Measurements from ENCODE around the gene CLDN7. TPM values are rescaled to one million over a fixed set of nuclear protein-coding genes. Genes with fewer than 3 reads are reported as not detected.

CLDN7 gene
- total RNA-seq, 4 donors from 2014 or later = 3.0 to 9.0 (median 7.4) TPM

DNA sequence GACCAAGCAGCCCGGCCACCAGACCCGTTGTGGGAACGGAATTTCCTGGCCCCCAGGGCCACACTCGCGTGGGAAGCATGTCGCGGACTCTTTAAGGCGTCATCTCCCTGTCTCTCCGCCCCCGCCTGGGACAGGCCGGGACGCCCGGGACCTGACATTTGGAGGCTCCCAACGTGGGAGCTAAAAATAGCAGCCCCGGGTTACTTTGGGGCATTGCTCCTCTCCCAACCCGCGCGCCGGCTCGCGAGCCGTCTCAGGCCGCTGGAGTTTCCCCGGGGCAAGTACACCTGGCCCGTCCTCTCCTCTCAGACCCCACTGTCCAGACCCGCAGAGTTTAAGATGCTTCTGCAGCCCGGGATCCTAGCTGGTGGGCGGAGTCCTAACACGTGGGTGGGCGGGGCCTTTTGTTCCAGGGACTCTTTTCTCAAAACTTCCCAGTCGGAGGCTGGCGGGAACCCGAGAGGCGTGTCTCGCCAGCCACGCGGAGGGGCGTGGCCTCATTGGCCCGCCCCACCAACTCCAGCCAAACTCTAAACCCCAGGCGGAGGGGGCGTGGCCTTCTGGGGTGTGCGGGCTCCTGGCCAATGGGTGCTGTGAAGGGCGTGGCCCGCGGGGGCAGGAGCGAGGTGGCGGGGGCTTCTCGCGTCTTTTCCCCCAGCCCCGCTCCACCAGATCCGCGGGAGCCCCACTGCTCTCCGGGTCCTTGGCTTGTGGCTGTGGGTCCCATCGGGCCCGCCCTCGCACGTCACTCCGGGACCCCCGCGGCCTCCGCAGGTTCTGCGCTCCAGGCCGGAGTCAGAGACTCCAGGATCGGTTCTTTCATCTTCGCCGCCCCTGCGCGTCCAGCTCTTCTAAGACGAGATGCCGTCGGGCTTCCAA, 19.0 kb upstream of the CLDN7 start, which contains the start of gene SLC2A4:
Gene SLC2A4, plus strand, starts transcription at position 645 of the 879 bp plus-strand sequence. Its CDS starts 217 bp downstream, at position 862.
- DNase-seq (ENCODE audit: low spot score) = peak; percentile 90
- peak; percentile 90 for ATAC-seq (ENCODE audit: low FRiP score)
- TF ChIP-seq, protein P1, sequence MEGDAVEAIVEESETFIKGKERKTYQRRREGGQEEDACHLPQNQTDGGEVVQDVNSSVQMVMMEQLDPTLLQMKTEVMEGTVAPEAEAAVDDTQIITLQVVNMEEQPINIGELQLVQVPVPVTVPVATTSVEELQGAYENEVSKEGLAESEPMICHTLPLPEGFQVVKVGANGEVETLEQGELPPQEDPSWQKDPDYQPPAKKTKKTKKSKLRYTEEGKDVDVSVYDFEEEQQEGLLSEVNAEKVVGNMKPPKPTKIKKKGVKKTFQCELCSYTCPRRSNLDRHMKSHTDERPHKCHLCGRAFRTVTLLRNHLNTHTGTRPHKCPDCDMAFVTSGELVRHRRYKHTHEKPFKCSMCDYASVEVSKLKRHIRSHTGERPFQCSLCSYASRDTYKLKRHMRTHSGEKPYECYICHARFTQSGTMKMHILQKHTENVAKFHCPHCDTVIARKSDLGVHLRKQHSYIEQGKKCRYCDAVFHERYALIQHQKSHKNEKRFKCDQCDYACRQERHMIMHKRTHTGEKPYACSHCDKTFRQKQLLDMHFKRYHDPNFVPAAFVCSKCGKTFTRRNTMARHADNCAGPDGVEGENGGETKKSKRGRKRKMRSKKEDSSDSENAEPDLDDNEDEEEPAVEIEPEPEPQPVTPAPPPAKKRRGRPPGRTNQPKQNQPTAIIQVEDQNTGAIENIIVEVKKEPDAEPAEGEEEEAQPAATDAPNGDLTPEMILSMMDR (IDR thresholded peaks at IDR 0.05) = no peak

DNA sequence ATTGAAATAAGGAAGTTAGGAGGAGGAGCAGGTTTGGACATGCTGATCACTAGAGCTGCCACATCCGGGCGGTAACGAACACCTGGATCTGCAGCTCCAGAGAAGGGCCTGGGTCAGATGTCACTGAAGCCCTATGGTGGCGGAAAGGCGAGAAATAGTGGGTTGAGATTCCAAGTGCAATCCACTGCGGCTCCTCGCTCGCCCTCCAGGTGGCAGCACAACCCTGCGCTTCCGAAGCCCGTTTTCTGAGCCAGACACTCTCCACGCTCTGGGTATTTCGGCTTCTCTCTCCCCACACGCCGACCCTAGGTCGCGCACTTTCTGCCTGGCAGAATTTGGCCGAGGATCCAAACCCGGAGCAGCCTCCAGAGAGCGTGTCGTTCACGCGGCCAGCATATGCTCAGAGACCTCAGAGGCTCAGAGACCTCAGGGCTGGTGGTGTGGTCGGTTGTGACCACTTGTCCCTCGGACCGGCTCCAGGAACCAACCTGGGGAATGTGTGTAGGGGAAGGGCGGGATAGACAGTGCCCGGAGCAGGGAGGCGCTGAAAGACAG, 18.3 kb upstream of the CLDN7 start:
- TF ChIP-seq, protein P1 (IDR thresholded peaks at IDR 0.05) = peak in 2 of 3 donors; percentile 30 to 81
- peak; percentile 82 for ATAC-seq (ENCODE audit: low FRiP score)
- peak; percentile 70 for DNase-seq (ENCODE audit: low spot score)

DNA sequence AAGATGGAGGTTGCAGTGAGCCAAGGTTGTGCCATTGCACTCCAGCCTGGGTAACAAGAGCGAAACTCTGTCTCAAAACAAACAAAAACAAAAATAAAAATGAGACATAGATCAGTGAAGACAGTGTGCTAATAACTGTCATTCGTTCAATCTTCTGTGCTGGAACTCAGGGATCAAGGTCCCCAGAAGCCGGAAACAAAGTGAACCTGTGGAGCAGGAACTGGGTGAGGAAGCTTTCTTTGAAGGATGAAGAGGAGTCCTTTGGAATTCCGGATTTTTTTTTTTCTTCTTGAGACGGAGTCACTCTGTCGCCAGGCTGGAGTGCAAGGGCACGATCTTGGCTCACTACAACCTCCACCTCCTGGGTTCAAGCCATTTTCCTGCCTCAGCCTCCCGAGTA, 17.2 kb upstream of the CLDN7 start:
- TF ChIP-seq, protein P1 (IDR thresholded peaks at IDR 0.05) = no peak
- ATAC-seq (ENCODE audit: low FRiP score) = no peak

DNA sequence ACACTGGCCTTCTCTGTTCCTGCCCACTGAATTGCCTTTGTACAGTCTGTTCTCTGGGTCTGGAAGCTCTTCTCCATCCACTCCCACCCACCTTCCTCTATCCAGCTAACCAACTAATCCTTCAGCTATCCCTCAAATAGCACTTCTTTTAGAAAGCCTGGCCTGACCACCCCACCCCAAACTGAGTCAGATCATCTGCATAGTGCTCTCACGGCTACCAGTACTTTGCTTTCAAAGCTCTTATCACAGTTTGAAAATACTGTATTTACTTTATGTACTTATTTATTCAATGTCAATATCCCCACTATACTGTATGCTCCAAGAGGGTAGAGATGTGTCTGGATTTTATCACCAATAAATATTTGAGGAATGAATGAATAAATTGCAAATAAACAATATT, 4.5 kb upstream of the CLDN7 start:
- ATAC-seq (ENCODE audit: low FRiP score) (no peak), DNase-seq (ENCODE audit: low spot score) (no peak)
- TF ChIP-seq, protein P1 (IDR thresholded peaks at IDR 0.05) = no peak

More for the DNA sequence above, 17.2 kb upstream of the CLDN7 start:
- DNase-seq (ENCODE audit: low spot score) = no peak

DNA sequence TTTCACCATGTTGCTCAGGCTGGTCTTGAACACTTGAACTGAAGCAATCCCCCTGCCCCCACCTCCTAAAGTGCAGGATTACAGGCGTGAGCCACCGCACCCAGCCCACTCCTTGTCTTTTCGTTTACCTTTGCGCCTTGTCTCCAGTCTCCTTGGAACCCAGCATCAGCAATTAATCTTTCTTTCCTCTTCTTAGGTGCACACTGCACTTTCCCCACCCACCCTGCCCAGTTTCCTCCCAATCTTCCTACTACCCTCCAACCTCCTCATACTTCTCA, 1.5 kb upstream of the CLDN7 start:
- TF ChIP-seq, protein P1 (IDR thresholded peaks at IDR 0.05) = no peak
- ATAC-seq (ENCODE audit: low FRiP score) (no peak), DNase-seq (ENCODE audit: low spot score) (no peak)

- TF ChIP-seq, protein P1 (IDR thresholded peaks at IDR 0.05) = no peak
- DNase-seq (ENCODE audit: low spot score) = no peak
- peak; percentile 17 for ATAC-seq (ENCODE audit: low FRiP score)
Measured at GRCh38 chr17:7262935-7263800, 890 bp upstream of the CLDN7 start.
